DOHH2 (cell line): ENCODE measurements around the gene PTPRN2.

Experiments
- H3F3A ChIP-seq: fragments of 200-600 bp; sonication (generic), shearing (Covaris generic); 2 replicates; pipeline ENCODE4 v1.6.0; 2016; ENCODE audit warnings: antibody characterized with exemption, mild to moderate bottlenecking; ENCODE audit not compliant: control insufficient read depth, insufficient read depth
- H3K27ac ChIP-seq: fragments of 200-600 bp; sonication (generic); 2 replicates; pipeline ENCODE4 v1.5.1; 2014; ENCODE audit warnings: low read depth, mild to moderate bottlenecking, low read length, moderate library complexity
- H3K27me3 ChIP-seq: fragments of 200-600 bp; sonication (generic); 2 replicates; pipeline ENCODE4 v1.6.1; 2014; ENCODE audit warnings: mild to moderate bottlenecking, low read length, mixed read lengths; ENCODE audit not compliant: control insufficient read depth
- H3K36me3 ChIP-seq: fragments of 200-600 bp; sonication (generic); 2 replicates; pipeline ENCODE4 v1.6.1; 2014; ENCODE audit warnings: mild to moderate bottlenecking, low read length, moderate library complexity, mixed read lengths; ENCODE audit not compliant: control insufficient read depth
- H3K4me1 ChIP-seq: fragments of 200-600 bp; sonication (generic); 2 replicates; pipeline ENCODE4 v1.6.1; 2014; ENCODE audit warnings: mild to moderate bottlenecking, low read length, mixed read lengths; ENCODE audit not compliant: control insufficient read depth
- H3K4me2 ChIP-seq: fragments of 200-600 bp; sonication (generic); 2 replicates; pipeline ENCODE4 v1.6.0; 2014; ENCODE audit warnings: mild to moderate bottlenecking, low read length, moderate library complexity
- H3K4me3 ChIP-seq: fragments of 200-600 bp; sonication (generic); 2 replicates; pipeline ENCODE4 v1.5.1; 2014; ENCODE audit warnings: mild to moderate bottlenecking, low read length, mixed read lengths
- H3K79me2 ChIP-seq: fragments of 200-600 bp; sonication (generic); 2 replicates; pipeline ENCODE4 v1.6.1; 2014; ENCODE audit warnings: mild to moderate bottlenecking, low read length, mixed read lengths; ENCODE audit not compliant: control insufficient read depth
- H3K9me2 ChIP-seq: fragments of 200-600 bp; sonication (generic); replicated peaks from 2 replicates; pipeline ENCODE4 v1.6.1; 2014; ENCODE audit warnings: mild to moderate bottlenecking, low read length, mixed read lengths; ENCODE audit not compliant: control insufficient read depth
- H3K9me3 ChIP-seq: fragments of 200-600 bp; sonication (generic); 2 replicates; pipeline ENCODE4 v1.6.1; 2014; ENCODE audit warnings: antibody characterized with exemption, low read length, mixed read lengths; ENCODE audit not compliant: control insufficient read depth, insufficient read depth
- H4K20me1 ChIP-seq: fragments of 200-600 bp; sonication (generic); 2 replicates; pipeline ENCODE4 v1.6.0; 2014; ENCODE audit warnings: low read depth, mild to moderate bottlenecking, antibody characterized with exemption, low read length, moderate library complexity; ENCODE audit not compliant: control insufficient read depth, insufficient read depth
- CTCF ChIP-seq: fragments of 200-600 bp; sonication (generic); IDR thresholded peaks from one replicate; pipeline ENCODE4 v1.5.1; 2014; ENCODE audit warnings: antibody characterized with exemption, mild to moderate bottlenecking, low read depth, low read length; ENCODE audit not compliant: poor library complexity, severe bottlenecking
- EZH2phosphoT487 ChIP-seq: fragments of 200-600 bp; sonication (generic); IDR thresholded peaks from 2 replicates; pipeline ENCODE4 v1.6.1; 2017; ENCODE audit warnings: borderline replicate concordance, mild to moderate bottlenecking, antibody characterized with exemption, low read length, moderate library complexity, mixed read lengths

Gene PTPRN2

GRCh38 chr7:158265743-158266080 lies 321.9 kb downstream of the PTPRN2 start:
- Histone ChIP-seq H3K9me3 (peaks cover 75% of the 10 kb centered on the region; the same call in 1 of the 2 replicates), H4K20me1 (no peaks in the 10 kb centered on the region), H3K79me2 (no peaks in the 10 kb centered on the region), H3F3A (0 out of 2 replicates have a peak, but pooled peaks cover 5% of the 10 kb centered on the region), H3K27me3 (no peaks in the 10 kb centered on the region), H3K9me2 (no peaks in the 10 kb centered on the region), H3K4me2 (no peak overlapping the region), H3K4me1 (no peaks in the 10 kb centered on the region), H3K36me3 (no peaks in the 10 kb centered on the region), H3K4me3 (no peak overlapping the region), H3K27ac (no peak overlapping the region)
- no peak for TF ChIP-seq CTCF
- no peak for TF ChIP-seq EZH2phosphoT487

- Histone ChIP-seq H3K36me3 (no peaks in the 10 kb centered on the region), H3K79me2 (no peaks in the 10 kb centered on the region), H4K20me1 (no peaks in the 10 kb centered on the region), H3K4me1 (no peaks in the 10 kb centered on the region), H3F3A (0 out of 2 replicates have a peak, but pooled peaks cover 5% of the 10 kb centered on the region), H3K4me2 (no peak overlapping the region), H3K4me3 (no peak overlapping the region), H3K9me2 (no peaks in the 10 kb centered on the region), H3K9me3 (peaks cover 77% of the 10 kb centered on the region), H3K27ac (no peak overlapping the region), H3K27me3 (no peaks in the 10 kb centered on the region)
- TF ChIP-seq CTCF (no peak), EZH2phosphoT487 (no peak)
Observed at GRCh38 chr7:158264881-158265742, 322.5 kb downstream of the PTPRN2 start.

- H3K4me1 ChIP-seq: no peaks in the 10 kb centered on the region
- H3F3A ChIP-seq: 0 out of 2 replicates have a peak, but pooled peaks cover 5% of the 10 kb centered on the region
- no peaks in the 10 kb centered on the region for H3K36me3 ChIP-seq
- H3K4me2 ChIP-seq: no peak overlapping the region
- no peaks in the 10 kb centered on the region for H3K27me3 ChIP-seq
- H3K27ac ChIP-seq: no peak overlapping the region
- H4K20me1 ChIP-seq: no peaks in the 10 kb centered on the region
- H3K9me2 ChIP-seq: no peaks in the 10 kb centered on the region
- H3K9me3 ChIP-seq: peaks cover 82% of the 10 kb centered on the region
- H3K79me2 ChIP-seq: no peaks in the 10 kb centered on the region
- TF ChIP-seq CTCF (no peak), EZH2phosphoT487 (no peak)
- H3K4me3 ChIP-seq: no peak overlapping the region
Observed at GRCh38 chr7:158263964-158264748, 323.5 kb downstream of the PTPRN2 start.
